Lower lobe of right lung (tissue), 2 donors: ENCODE measurements around the gene APBB2. TPM values are rescaled to one million over a fixed set of nuclear protein-coding genes. Genes with fewer than 3 reads are reported as not detected.

Experiments
- ATAC-seq, 2 donors: fragments of 200-7000 bp; cut with Tn5 transposase; one replicate each; pipeline ENCODE4 v1.9.1; 2020 to 2022; ENCODE audit warnings: mild to moderate bottlenecking in 2 of 2, moderate library complexity in 2 of 2
- DNase-seq: peaks from one replicate; pipeline ENCODE4 v3.0.0-alpha.2; 2020
- H3K27ac ChIP-seq: fragments of 200-600 bp; one replicate; pipeline ENCODE4 v1.8.0; 2022
- H3K27me3 ChIP-seq: fragments of 200-600 bp; one replicate; pipeline ENCODE4 v1.8.0; 2022; ENCODE audit warnings: low read depth
- H3K36me3 ChIP-seq: fragments of 200-600 bp; one replicate; pipeline ENCODE4 v1.8.0; 2022; ENCODE audit warnings: mild to moderate bottlenecking
- H3K4me1 ChIP-seq: fragments of 200-600 bp; one replicate; pipeline ENCODE4 v1.8.0; 2022
- H3K4me3 ChIP-seq: fragments of 200-600 bp; one replicate; pipeline ENCODE4 v1.8.0; 2022; ENCODE audit warnings: mild to moderate bottlenecking
- H3K9me3 ChIP-seq: fragments of 200-600 bp; one replicate; pipeline ENCODE4 v1.8.0; 2022
- CTCF ChIP-seq: fragments of 200-600 bp; IDR thresholded peaks from one replicate; pipeline ENCODE4 v1.8.0; 2022; ENCODE audit warnings: antibody characterized with exemption, mild to moderate bottlenecking
- intact Hi-C: fragments of 100-400 bp; cut with DNase I; formaldehyde crosslinking; loops from one replicate; pipeline ENCODE4 v1.11.0; 2022
- total RNA-seq: library from RNA; stranded (reverse); fragmentation: NEBNext Ultra II Directional; extraction: Animal tissue kit (Norgen Biotek cat#: 25700); gene quantifications from one replicate; pipeline ENCODE4 v1.2.1, GENCODE V29; 2021
- donor health status: DM: no; HTN: yes; CAD: no; lungs with severe emphysema.

Gene APBB2
- total RNA-seq, 1 donor from 2014 or later = 59.3 TPM

GRCh38 chr4:40980318-40980883 lies 233.9 kb downstream of the APBB2 start:
- peak; percentile 45 for TF ChIP-seq CTCF
- peak; percentile 68 to 82 for ATAC-seq
- intact Hi-C loops = loop anchor here (5.0 kb wide), 1 partner anchor 237 kb away; no protein-coding TSS in a partner anchor
- H3K4me1 ChIP-seq = no peaks in the 10 kb centered on the region
- no peaks in the 10 kb centered on the region for H3K27me3 ChIP-seq
- H3K36me3 ChIP-seq = no peaks in the 10 kb centered on the region
- H3K9me3 ChIP-seq = no peaks in the 10 kb centered on the region
- DNase-seq = no peak
- no peak overlapping the region for H3K27ac ChIP-seq
- no peak overlapping the region for H3K4me3 ChIP-seq

DNA sequence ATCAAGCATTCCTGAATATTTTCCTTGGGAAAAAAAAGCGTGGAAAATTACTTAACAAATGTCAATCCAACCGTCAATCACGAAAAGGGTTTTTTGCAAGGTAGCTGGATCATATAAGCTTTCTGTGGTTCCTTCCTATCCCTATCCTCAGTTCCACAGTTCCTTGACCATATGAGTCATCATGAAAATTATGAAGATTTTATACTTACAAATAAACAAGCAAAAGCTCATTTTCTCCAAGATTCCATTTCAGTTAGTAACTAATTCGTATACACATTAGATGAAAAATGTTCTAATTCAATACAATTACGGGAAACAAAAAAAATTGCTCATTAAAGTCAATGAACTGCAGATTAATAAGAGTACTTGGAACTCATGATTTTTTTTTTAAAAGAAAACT lies 235.8 kb downstream of the APBB2 start:
- TF ChIP-seq CTCF = no peak
- Histone ChIP-seq H3K4me3 (no peak overlapping the region), H3K4me1 (no peaks in the 10 kb centered on the region), H3K27me3 (no peaks in the 10 kb centered on the region), H3K27ac (no peak overlapping the region), H3K36me3 (no peaks in the 10 kb centered on the region), H3K9me3 (no peaks in the 10 kb centered on the region)
- DNase-seq (no peak), ATAC-seq (no peak)
- intact Hi-C loops = no loop called here

DNA sequence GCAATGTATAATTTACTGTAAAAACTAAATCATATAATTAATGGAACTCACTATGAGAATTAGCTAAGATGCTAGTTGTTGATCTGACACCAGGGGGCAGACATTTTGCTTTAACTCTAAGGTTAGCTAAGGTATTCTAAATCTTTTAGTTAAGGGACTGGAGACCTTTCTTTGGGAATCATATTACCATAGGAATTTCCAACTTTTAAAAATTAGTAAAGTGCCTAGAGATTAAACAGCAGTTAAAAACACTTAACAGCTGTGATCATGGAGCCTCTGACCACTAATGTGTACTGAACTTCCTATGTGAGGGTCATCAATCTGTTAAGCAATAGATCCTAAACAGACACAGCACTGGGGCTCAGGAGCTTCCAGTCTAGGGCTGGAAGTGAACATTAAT lies 238.0 kb downstream of the APBB2 start:
- Histone ChIP-seq H3K27ac (no peak overlapping the region), H3K9me3 (no peaks in the 10 kb centered on the region), H3K36me3 (no peaks in the 10 kb centered on the region), H3K4me3 (no peak overlapping the region), H3K27me3 (no peaks in the 10 kb centered on the region), H3K4me1 (no peaks in the 10 kb centered on the region)
- peak; percentile 75 for TF ChIP-seq CTCF
- intact Hi-C loops = no loop called here
- no peak for DNase-seq
- ATAC-seq = peak in 1 of 2 donors; percentile 76

DNA sequence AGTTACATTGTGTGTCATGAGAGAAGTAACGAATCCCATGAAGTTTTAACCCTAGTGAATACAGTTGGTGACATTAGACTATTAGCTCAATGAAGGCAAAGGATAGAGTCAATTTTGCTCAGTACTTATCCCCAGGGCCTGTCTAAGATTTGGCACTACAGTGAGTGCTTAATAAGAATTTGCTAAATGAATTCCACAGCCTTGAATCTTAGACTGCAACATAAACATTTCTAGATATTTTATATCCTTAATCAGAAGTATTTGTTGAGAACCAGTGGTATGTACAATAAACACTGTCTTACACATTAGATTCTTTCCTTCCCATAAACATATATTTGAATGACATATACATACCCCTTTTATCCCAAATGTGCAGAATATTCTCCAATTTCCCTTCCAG lies 241.6 kb downstream of the APBB2 start:
- no peak for TF ChIP-seq CTCF
- no peaks in the 10 kb centered on the region for H3K9me3 ChIP-seq
- no peak for DNase-seq
- no peak for ATAC-seq
- H3K27ac ChIP-seq = no peak overlapping the region
- H3K4me3 ChIP-seq = no peak overlapping the region
- H3K4me1 ChIP-seq = no peaks in the 10 kb centered on the region
- intact Hi-C loops = no loop called here
- H3K36me3 ChIP-seq = no peaks in the 10 kb centered on the region
- no peaks in the 10 kb centered on the region for H3K27me3 ChIP-seq

DNA sequence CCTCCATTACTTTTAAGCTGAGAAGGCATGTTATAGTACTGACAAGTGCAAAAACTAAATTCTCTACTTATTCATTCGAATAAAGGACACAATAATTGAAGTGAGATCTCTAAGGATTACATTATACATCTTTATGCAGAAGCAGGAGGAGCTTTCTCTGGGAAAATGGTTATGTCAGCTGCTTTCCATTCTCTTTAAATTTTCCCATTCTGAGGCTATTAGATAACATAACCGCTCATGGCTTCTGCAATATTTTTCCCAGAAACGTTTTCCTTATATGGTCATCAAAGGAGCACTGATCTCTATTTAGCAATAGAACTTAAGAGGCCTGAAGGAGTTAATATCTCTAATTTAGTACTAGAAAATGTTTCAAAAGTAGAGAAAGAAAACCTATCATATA lies 243.0 kb downstream of the APBB2 start:
- Histone ChIP-seq H3K27ac (no peak overlapping the region), H3K27me3 (no peaks in the 10 kb centered on the region), H3K9me3 (no peaks in the 10 kb centered on the region), H3K36me3 (no peaks in the 10 kb centered on the region), H3K4me1 (no peaks in the 10 kb centered on the region), H3K4me3 (no peak overlapping the region)
- intact Hi-C loops = no loop called here
- DNase-seq (no peak), ATAC-seq (no peak)
- TF ChIP-seq CTCF = no peak
